ENCODE results near the gene RBM46.
"Not testable (repeated sequence)": the region's sequence is repeated elsewhere in the genome, so short reads cannot be mapped to it uniquely, and the experiment has no call there.

Gene RBM46

DNA sequence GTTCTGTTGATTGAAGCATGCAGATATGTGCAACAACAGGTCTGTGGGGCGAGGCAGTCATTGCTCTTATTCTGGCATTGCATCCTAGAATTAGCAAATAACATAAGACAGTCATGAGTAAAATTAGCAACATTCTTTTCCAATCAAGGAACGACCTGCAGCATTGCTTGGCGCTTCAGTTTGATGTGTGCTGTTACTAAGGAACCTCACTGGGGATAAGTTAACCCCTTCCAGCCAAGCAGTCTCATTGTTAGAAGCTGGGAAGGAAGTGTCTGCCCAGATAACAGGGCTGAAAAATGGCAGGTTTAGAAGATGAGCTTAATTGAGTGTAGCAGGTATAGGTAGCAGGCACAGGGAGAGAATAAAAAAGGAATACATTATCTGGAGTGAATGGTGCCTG is 55.4 kb downstream of the RBM46 start:
- no peak for DNase-seq (ENCODE audit: low read depth)

DNA sequence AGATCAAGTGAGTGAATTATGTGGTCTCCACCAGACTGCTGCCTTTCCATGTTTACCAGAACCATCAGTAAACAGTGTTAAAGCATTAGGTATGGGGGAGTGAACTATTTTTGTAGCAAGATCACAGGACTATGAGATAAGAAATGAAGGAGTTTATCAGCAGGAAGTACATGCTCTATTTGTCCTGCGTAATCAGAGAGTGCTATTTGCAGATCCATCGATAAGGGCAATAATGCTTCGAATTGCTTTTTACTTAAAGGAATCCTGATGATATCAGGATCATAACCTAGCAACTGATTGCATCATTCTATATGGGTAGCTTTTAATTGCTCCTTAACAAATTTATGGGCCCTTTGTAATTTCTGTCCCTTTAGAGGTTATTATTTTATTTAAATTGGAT is 57.1 kb downstream of the RBM46 start:
- DNase-seq (ENCODE audit: low read depth): no peak

DNA sequence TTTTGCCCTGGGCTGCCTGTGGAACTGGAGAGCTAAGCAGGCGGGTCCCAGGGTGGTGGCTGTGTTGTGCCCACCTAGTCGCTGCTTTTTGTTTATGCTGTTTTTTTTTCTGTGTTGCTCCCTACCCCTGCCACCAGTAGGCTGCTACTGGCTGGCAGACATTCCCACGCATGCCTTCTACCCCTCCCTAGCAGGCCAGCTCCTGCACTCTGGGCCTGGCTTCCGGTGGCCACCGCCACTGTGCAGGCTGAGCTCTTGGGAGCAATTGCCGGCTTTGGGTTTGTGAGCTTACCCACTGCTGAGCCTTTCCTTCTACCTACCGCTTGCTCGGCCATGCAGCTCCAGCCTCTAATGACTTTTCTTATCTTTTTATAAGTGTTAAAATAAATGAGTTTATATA is 57.6 kb downstream of the RBM46 start:
- DNase-seq (ENCODE audit: low read depth): no peak

DNA sequence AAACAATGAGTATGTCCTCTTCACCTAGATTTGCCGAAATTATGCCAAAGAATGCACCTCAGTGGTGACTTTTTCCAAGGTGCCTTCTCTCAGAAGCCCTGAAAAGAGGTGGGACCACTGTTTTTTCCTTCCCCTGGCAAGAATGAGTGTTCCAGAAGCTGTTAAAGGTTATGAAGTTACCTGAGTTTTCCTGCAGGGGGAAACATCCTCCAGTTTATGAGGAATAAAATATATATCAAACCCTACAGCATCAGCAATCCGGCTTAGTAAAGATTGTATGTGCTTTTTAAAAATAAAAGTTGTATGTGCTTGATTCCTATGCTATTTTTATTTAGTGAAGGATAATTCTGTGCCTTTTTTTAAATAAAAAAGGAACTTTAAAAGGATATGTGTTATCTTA is 73.3 kb downstream of the RBM46 start:
- no peak for DNase-seq (ENCODE audit: low read depth)

DNA sequence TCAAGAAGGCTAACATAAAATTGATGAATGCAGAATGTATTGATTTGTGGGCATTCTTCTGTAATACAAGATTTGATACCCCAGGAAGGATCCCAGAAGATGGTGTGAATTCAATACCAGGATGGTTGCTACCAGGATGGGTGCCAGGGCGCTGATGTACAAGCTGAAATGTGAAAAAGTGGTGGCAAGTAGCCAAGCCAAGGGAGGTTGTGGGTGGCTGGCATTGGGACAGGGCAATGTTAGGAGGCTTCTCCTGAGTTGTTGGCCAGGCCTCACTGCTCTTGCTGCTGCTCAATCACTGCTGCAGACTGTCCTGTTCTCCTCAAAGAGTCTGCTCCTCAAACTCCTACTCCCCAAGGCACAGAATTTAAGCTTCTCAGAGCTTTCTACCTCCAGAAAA is 77.1 kb downstream of the RBM46 start:
- no peak for DNase-seq (ENCODE audit: low read depth)

DNA sequence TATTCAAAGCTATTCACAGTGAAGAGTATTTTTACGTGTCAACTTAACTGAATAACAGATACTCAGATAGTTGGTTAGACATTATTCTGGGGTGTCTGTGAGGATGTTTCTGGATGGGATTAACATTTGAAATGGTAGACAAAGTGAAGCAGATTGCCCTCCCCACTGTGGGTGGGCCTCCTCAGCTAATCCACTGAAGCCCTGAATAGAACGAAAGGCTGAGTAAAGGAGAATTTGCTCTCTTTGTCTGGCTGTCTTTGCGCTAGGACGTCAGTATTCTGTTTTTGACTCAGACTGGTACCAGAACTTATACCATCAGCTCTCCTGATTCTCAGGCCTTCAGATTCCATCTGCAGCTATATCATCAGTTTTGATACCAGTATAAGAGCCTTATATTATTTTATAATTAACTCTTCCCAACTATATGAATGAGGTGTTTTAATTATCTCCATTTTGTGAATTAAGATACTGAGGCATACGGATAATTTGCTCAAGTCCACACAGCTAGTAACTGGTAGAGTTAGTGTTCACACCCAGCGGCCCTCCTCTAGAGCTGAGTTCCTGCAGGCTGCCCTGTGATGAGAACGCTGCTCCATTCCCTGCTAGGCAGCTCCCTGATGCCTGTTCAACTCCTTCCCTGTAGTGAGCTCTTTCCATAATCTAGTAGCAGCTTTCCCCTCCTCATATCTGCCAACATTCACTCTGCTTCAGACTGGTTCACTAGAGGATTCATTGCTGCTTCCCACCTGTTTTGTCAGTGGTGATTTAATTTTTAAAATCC is 87.5 kb downstream of the RBM46 start:
- no peak for DNase-seq (ENCODE audit: low read depth)

DNA sequence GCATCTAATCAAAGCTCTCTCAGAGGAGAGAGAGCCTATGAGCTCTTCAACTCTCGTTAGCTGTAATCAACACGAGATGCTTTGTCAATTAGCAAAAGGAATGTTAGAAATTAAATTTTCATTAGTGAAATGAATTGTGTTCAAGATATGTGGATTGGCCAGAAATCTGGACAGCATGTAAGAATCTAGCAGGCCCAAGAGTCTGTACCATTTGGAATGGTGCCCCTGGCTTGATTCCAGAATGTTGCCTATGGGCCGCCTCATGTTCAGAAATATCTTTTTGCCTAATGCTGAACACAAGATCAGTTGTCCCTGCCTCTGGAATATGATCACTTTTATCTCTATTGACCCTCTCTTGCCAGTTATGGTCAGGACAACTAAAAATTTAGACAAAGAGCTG is 88.2 kb downstream of the RBM46 start:
- no peak for DNase-seq (ENCODE audit: low read depth)

DNA sequence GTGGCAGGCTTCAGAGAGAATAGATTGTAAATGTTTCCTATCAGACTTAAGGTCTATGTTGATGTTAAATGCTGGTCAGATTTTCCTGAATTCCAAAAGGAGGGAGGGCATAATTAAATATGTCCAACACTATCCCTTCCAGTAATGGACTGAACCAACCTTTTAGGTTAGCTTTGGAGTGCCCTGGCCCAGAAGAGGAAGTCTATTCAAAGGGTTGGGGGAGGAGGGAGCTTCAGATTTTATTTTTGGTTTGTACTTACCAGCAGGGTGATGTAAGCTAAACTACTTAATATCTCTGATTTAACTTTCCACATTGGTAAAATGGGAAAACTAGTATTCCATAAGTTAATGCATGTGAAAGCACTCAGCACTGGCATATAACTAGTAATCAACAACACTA is 91.1 kb downstream of the RBM46 start:
- DNase-seq (ENCODE audit: low read depth): no peak

DNA sequence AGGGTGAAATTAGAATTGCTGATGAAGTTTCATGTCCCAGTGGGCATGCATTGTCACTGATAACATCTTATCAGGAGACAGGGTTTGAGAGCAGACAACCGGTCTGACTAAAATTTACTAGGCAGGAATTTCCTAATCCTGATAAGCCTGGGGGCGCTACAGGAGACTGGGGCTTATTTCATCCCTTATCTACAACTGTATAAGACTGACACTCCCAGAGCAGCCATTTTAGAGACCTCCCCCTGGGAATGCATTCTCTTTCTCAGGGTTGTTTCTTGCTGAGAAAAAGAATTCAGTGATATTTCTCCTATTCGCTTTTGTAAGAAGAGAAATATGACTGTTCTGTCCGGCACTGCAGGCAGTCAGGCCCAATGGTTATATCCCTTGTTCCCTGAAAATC is 93.0 kb downstream of the RBM46 start:
- not testable (repeated sequence) for DNase-seq (ENCODE audit: low read depth)

DNA sequence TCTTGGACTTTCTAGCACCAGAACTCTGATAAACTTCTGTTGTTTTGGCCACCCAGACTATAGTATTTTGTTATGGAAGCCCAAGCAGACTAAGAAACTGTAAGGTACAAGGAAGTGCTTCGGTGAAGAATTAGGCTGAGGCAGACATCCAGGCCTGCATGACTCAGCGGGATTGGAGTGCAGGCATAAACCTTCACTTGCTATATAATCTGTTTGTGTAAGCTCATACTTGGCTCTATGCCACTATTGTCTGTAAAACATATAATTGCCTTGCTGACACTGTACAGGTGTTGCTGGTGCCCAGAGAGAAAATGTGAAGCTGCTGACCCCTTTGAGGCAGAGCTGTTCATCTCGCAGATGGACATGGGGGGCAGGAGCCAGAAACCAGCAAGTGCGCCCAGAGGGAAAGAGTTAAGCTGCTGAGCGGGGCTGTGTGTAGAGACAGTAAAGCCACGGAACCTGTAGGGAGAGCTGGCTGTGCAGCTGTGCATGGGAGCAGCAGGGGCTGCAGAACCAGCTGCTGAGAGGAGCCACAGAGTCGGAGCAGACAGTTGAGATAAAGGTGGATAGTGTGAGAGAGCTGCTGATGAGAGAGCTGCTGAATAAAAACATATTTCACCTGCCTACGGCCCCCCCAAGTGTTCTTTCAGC is 96.2 kb downstream of the RBM46 start:
- no peak for DNase-seq (ENCODE audit: low read depth)
